ENCODE data around the gene LRRC30. TPM values are rescaled to one million over a fixed set of nuclear protein-coding genes. Genes with fewer than 3 reads are reported as not detected.

Gene LRRC30
- total and polyA plus RNA-seq, 2 of the 4 experiments (the other 2 are of a cell fraction), result not detected

DNA sequence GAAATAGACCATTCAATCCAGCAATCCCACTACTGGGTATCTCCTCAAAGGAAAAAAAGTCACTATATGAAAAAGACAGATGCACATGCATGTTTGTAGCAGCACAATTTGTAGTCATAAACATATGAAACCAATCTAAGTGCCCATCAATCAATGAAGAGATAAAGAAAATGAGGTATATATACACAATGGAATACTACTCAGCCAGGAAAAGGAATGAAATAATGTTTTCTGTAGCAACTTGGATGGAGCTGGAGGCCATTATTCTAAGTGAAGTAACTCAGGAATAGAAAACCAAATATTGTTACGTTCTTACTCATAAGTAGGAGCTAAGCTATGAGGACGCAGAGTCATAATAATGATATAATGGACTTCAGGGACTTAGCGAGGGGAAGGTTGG is 45.2 kb upstream of the LRRC30 start:
- no peak overlapping the region for H4K5ac ChIP-seq (ENCODE audit: low read depth, low read length)
- no peak overlapping the region for H3K9ac ChIP-seq (ENCODE audit: low read depth, low read length)
- H3K27ac ChIP-seq (ENCODE audit: insufficient read depth, low read length), result no peak overlapping the region
- no peaks in the 10 kb centered on the region for H3K4me1 ChIP-seq (ENCODE audit: control insufficient read depth, insufficient read depth, low read length)
- H4K20me1 ChIP-seq (ENCODE audit: insufficient read depth, low read length), result no peaks in the 10 kb centered on the region
- TF ChIP-seq MXI1 (IDR thresholded peaks at IDR 0.05; ENCODE audit: borderline replicate concordance, low read depth, low read length), result no peak
- no peak for TF ChIP-seq USF2 (IDR thresholded peaks at IDR 0.05; ENCODE audit: low read depth, low read length)
- no peak for TF ChIP-seq RAD21 (IDR thresholded peaks at IDR 0.05; ENCODE audit: low read length)
- TF ChIP-seq NFE2L2 (IDR thresholded peaks at IDR 0.05; ENCODE audit: low read depth, low read length), result no peak
- TF ChIP-seq MAZ (IDR thresholded peaks at IDR 0.05; ENCODE audit: borderline replicate concordance, low read depth, low read length), result no peak
- TF ChIP-seq SMC3 (IDR thresholded peaks at IDR 0.05; ENCODE audit: low read depth, low read length), result no peak
- no peak for TF ChIP-seq RCOR1 (IDR thresholded peaks at IDR 0.05; ENCODE audit: insufficient replicate concordance, low read length)
- no peak for TF ChIP-seq POLR2A (IDR thresholded peaks at IDR 0.05; ENCODE audit: low read depth, low read length)
- no peak for TF ChIP-seq MAFK (IDR thresholded peaks at IDR 0.05; ENCODE audit: low read depth, low read length)
- TF ChIP-seq RFX5 (IDR thresholded peaks at IDR 0.05; ENCODE audit: low read depth, low read length), result no peak
- TF ChIP-seq, protein P1, sequence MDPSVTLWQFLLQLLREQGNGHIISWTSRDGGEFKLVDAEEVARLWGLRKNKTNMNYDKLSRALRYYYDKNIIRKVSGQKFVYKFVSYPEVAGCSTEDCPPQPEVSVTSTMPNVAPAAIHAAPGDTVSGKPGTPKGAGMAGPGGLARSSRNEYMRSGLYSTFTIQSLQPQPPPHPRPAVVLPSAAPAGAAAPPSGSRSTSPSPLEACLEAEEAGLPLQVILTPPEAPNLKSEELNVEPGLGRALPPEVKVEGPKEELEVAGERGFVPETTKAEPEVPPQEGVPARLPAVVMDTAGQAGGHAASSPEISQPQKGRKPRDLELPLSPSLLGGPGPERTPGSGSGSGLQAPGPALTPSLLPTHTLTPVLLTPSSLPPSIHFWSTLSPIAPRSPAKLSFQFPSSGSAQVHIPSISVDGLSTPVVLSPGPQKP (IDR thresholded peaks at IDR 0.05; ENCODE audit: borderline replicate concordance, low read depth, low read length), result no peak
- no peak for TF ChIP-seq FOS (IDR thresholded peaks at IDR 0.05; ENCODE audit: low read depth, low read length)
- no peak for TF ChIP-seq BHLHE40 (IDR thresholded peaks at IDR 0.05; ENCODE audit: low read depth, low read length)
- in situ Hi-C loops (cut with MboI; ENCODE audit: low sequenced_read_pairs) (no loop called here), intact Hi-C loops (cut with micrococcal nuclease) (no loop called here), dilution Hi-C loops (cut with HindIII; ENCODE audit: low sequenced_read_pairs, unreplicated experiment) (no loop called here)
- H3K23ac ChIP-seq (ENCODE audit: low read depth, low read length), result no peak overlapping the region
- no peaks in the 10 kb centered on the region for H3K9me3 ChIP-seq (ENCODE audit: control insufficient read depth, insufficient read depth, low read length)
- ATAC-seq (ENCODE audit: low read depth) (no peak), DNase-seq (no peak)
- ChIA-PET POLR2A (ENCODE audit: unreplicated experiment) (no interaction called here), CTCF (no interaction called here)
- no peaks in the 10 kb centered on the region for H3K79me1 ChIP-seq (ENCODE audit: low read depth in 1 of 2, low read length in 2 of 2)
- no peaks in the 10 kb centered on the region for H3K27me3 ChIP-seq (ENCODE audit: control insufficient read depth, insufficient read depth, low read length)
- no peaks in the 10 kb centered on the region for H3K36me3 ChIP-seq (ENCODE audit: control insufficient read depth, insufficient read depth, low read length)
- H2AFZ ChIP-seq (replicated peaks; ENCODE audit: low read length, poor library complexity), result no peak overlapping the region
- no peak overlapping the region for H3K56ac ChIP-seq (ENCODE audit: extremely low read depth, insufficient read depth, low read length)
- H2BK5ac ChIP-seq (ENCODE audit: low read depth, low read length, poor library complexity, severe bottlenecking), result no peak overlapping the region
- no peak overlapping the region for H3K4me2 ChIP-seq (ENCODE audit: low read depth, low read length)
- no peak overlapping the region for H2AK9ac ChIP-seq (replicated peaks; ENCODE audit: low read depth, low read length, poor library complexity)
- no peak overlapping the region for H3K14ac ChIP-seq (replicated peaks; ENCODE audit: low read depth, low read length)
- no peaks in the 10 kb centered on the region for H3K9me1 ChIP-seq (ENCODE audit: insufficient read depth, low read length)
- H2AK5ac ChIP-seq (ENCODE audit: low read depth, low read length), result no peak overlapping the region
- no TSS peak for BruUV-seq (replicated peaks)
- no peak overlapping the region for H3K4ac ChIP-seq (ENCODE audit: low read depth, low read length)
- H4K91ac ChIP-seq (ENCODE audit: insufficient read depth, low read depth, low read length), result no peak overlapping the region
- no CpG with 5 or more reads among the region's 3 CpGs for WGBS, 2 experiments (ENCODE audit: extremely low coverage in 2 of 2, insufficient read length in 1 of 2)
- no peak overlapping the region for H2BK15ac ChIP-seq (ENCODE audit: low read depth, low read length)
- no peak overlapping the region for H2BK120ac ChIP-seq (ENCODE audit: low read depth, low read length)
- no peak overlapping the region for H4K8ac ChIP-seq (ENCODE audit: low read depth in 2 of 2, low read length in 2 of 2)
- no peak overlapping the region for H3K18ac ChIP-seq (ENCODE audit: low read depth, low read length)
- H2BK20ac ChIP-seq (ENCODE audit: low read depth, low read length), result no peak overlapping the region
- no peak overlapping the region for H3K4me3 ChIP-seq (ENCODE audit: insufficient read depth, low read depth, low read length)

Measured in IMR-90 (cell line).